ENCODE measurements around the gene UBA5.
"Not testable (repeated sequence)": the region's sequence is repeated elsewhere in the genome, so short reads cannot be mapped to it uniquely, and the experiment has no call there.

Gene UBA5

GRCh38 chr3:132660052-132660810, at the start of gene UBA5:
Gene UBA5, plus strand, starts transcription at chr3:132660329. Its CDS starts 209 bp downstream, at chr3:132660538.
- Histone ChIP-seq H3K36me3 (peaks cover 7% of the 10 kb centered on the region), H3K27me3 (ENCODE audit: insufficient read depth, low read depth, severe bottlenecking) (no peaks in the 10 kb centered on the region), H3K9me3 (ENCODE audit: severe bottlenecking) (no peaks in the 10 kb centered on the region), H3K27ac (peak within 1 kb of the TSS; percentile 90), H3K4me3 (ENCODE audit: low read depth, low read length) (peak within 1 kb of the TSS; percentile 58)
- TF ChIP-seq CTCF (IDR thresholded peaks at IDR 0.05; ENCODE audit: low read depth, low read length): no peak
- DNase-seq: peak; percentile 67

- H3K36me3 ChIP-seq; H3K4me3 ChIP-seq (ENCODE audit: low read depth, low read length); DNase-seq; H3K27me3 ChIP-seq (ENCODE audit: insufficient read depth, low read depth, severe bottlenecking); H3K9me3 ChIP-seq (ENCODE audit: severe bottlenecking); H3K27ac ChIP-seq: not testable (repeated sequence)
Observed at GRCh38 chr3:132615301-132615700, 44.8 kb upstream of the UBA5 start.

- no peaks in the 10 kb centered on the region for H3K36me3 ChIP-seq
- no peak for TF ChIP-seq CTCF (IDR thresholded peaks at IDR 0.05; ENCODE audit: low read depth, low read length)
- no peak overlapping the region for H3K4me3 ChIP-seq (ENCODE audit: low read depth, low read length)
- H3K27me3 ChIP-seq (ENCODE audit: insufficient read depth, low read depth, severe bottlenecking): no peaks in the 10 kb centered on the region
- no peak for DNase-seq
- H3K9me3 ChIP-seq (ENCODE audit: severe bottlenecking): peaks cover 3% of the 10 kb centered on the region
- no peak overlapping the region for H3K27ac ChIP-seq
Observed at GRCh38 chr3:132615881-132616280, 44.2 kb upstream of the UBA5 start.

GRCh38 chr3:132616780-132617179, 43.3 kb upstream of the UBA5 start:
- DNase-seq: no peak
- H3K9me3 ChIP-seq (ENCODE audit: severe bottlenecking): peaks cover 3% of the 10 kb centered on the region
- no peaks in the 10 kb centered on the region for H3K36me3 ChIP-seq
- TF ChIP-seq CTCF (IDR thresholded peaks at IDR 0.05; ENCODE audit: low read depth, low read length): no peak
- no peak overlapping the region for H3K27ac ChIP-seq
- no peak overlapping the region for H3K4me3 ChIP-seq (ENCODE audit: low read depth, low read length)
- no peaks in the 10 kb centered on the region for H3K27me3 ChIP-seq (ENCODE audit: insufficient read depth, low read depth, severe bottlenecking)

- no peak for TF ChIP-seq CTCF (IDR thresholded peaks at IDR 0.05; ENCODE audit: low read depth, low read length)
- no peaks in the 10 kb centered on the region for H3K36me3 ChIP-seq
- no peak for DNase-seq
Observed at GRCh38 chr3:132622148-132622547, 38.0 kb upstream of the UBA5 start.

GRCh38 chr3:132622761-132623160, 37.4 kb upstream of the UBA5 start:
- Histone ChIP-seq H3K27ac (no peak overlapping the region), H3K27me3 (ENCODE audit: insufficient read depth, low read depth, severe bottlenecking) (no peaks in the 10 kb centered on the region), H3K4me3 (ENCODE audit: low read depth, low read length) (no peak overlapping the region), H3K9me3 (ENCODE audit: severe bottlenecking) (no peaks in the 10 kb centered on the region), H3K36me3 (no peaks in the 10 kb centered on the region; the same call in 1 of the 2 replicates)
- TF ChIP-seq CTCF (IDR thresholded peaks at IDR 0.05; ENCODE audit: low read depth, low read length): no peak
- DNase-seq: no peak

More at GRCh38 chr3:132622148-132622547, 38.0 kb upstream of the UBA5 start:
- Histone ChIP-seq H3K27me3 (ENCODE audit: insufficient read depth, low read depth, severe bottlenecking) (no peaks in the 10 kb centered on the region), H3K9me3 (ENCODE audit: severe bottlenecking) (no peaks in the 10 kb centered on the region), H3K27ac (no peak overlapping the region), H3K4me3 (ENCODE audit: low read depth, low read length) (no peak overlapping the region)
